Stimulated activated naive B cell treated with anti-CD40 and anti-IgM and Interleukin-4, amounts not matched to agents 10 μg/mL and 1 μg/mL and 100 μg/mL, for 72 hours (primary cell): ENCODE measurements around the gene M1AP.
"Not testable (repeated sequence)": the region's sequence is repeated elsewhere in the genome, so short reads cannot be mapped to it uniquely, and the experiment has no call there.

Experiments used
- ATAC-seq, 2 donors: fragments of 150-1000 bp; cut with Tn5 transposase; replicated peaks; 2 replicates each; pipeline ENCODE4 v1.10.0; 2021; ENCODE audit warnings: moderate library complexity in 1 of 2
- DNase-seq: peaks from one replicate; pipeline ENCODE4 v3.0.0; 2021
- H3K27ac Mint-ChIP-seq: one replicate; pipeline ENCODE4 v1.8.0; 2022; ENCODE audit warnings: mild to moderate bottlenecking, mixed read lengths
- H3K27me3 Mint-ChIP-seq, 2 donors: one replicate each; pipeline ENCODE4 v1.8.0; 2022; ENCODE audit warnings: mixed read lengths in 2 of 2
- H3K36me3 Mint-ChIP-seq, 2 donors: one replicate each; pipeline ENCODE4 v1.8.0; 2022; ENCODE audit warnings: mixed read lengths in 2 of 2, mild to moderate bottlenecking in 1 of 2
- H3K4me1 Mint-ChIP-seq, 2 donors: one replicate each; pipeline ENCODE4 v1.8.0; 2022; ENCODE audit warnings: mixed read lengths in 2 of 2, mild to moderate bottlenecking in 1 of 2
- H3K4me3 Mint-ChIP-seq, 2 donors: one replicate each; pipeline ENCODE4 v1.8.0; 2022; ENCODE audit warnings: mild to moderate bottlenecking in 2 of 2, mixed read lengths in 2 of 2, moderate library complexity in 1 of 2
- H3K9me3 Mint-ChIP-seq, 2 donors: one replicate each; pipeline ENCODE4 v1.8.0; 2022; ENCODE audit warnings: mixed read lengths in 2 of 2, mild to moderate bottlenecking in 1 of 2

The M1AP gene

GRCh38 chr2:74632209-74632938 is 15.8 kb downstream of the M1AP start:
- DNase-seq, result no peak
- no peak overlapping the region for H3K4me3 Mint-ChIP-seq

DNA sequence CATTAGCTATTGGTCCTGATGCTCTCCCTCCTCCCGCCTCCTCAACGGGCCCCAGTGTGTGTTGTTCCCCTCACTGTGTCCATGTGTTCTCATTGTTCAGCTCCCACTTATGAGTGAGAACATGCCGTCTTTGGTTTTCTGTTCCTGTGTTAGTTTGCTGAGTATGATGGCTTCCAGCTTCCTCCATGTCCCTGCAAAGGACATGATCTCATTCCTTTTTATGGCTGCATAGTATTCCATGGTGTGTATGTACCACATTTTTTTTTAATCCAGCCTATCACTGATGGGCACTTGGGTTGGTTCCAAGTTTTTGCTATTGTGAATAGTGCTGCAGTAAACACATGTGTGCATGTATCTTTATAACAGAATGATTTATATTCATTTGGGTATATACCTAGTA is 17.7 kb downstream of the M1AP start:
- not testable (repeated sequence) for H3K36me3 Mint-ChIP-seq, H3K4me1 Mint-ChIP-seq, ATAC-seq, H3K27ac Mint-ChIP-seq, H3K4me3 Mint-ChIP-seq, DNase-seq, H3K9me3 Mint-ChIP-seq
- H3K27me3 Mint-ChIP-seq, result peaks cover 3 to 13% of the 10 kb centered on the region in 2 donors

More at GRCh38 chr2:74632209-74632938, 15.8 kb downstream of the M1AP start:
- no peaks in the 10 kb centered on the region for H3K4me1 Mint-ChIP-seq
- H3K27me3 Mint-ChIP-seq, result peaks cover 13 to 30% of the 10 kb centered on the region in 2 donors
- no peak for ATAC-seq
- H3K27ac Mint-ChIP-seq, result no peak overlapping the region
- H3K36me3 Mint-ChIP-seq, result no peaks in the 10 kb centered on the region
- H3K9me3 Mint-ChIP-seq, result peaks cover 0 to 2% of the 10 kb centered on the region in 2 donors

GRCh38 chr2:74628538-74629105 is 19.5 kb downstream of the M1AP start:
- ATAC-seq (no peak), DNase-seq (no peak)
- Mint-ChIP-seq H3K27me3 (peaks cover 3 to 8% of the 10 kb centered on the region in 2 donors), H3K4me3 (no peak overlapping the region), H3K36me3 (no peaks in the 10 kb centered on the region), H3K27ac (no peak overlapping the region), H3K4me1 (no peaks in the 10 kb centered on the region), H3K9me3 (peaks cover 0 to 2% of the 10 kb centered on the region in 2 donors)

DNA sequence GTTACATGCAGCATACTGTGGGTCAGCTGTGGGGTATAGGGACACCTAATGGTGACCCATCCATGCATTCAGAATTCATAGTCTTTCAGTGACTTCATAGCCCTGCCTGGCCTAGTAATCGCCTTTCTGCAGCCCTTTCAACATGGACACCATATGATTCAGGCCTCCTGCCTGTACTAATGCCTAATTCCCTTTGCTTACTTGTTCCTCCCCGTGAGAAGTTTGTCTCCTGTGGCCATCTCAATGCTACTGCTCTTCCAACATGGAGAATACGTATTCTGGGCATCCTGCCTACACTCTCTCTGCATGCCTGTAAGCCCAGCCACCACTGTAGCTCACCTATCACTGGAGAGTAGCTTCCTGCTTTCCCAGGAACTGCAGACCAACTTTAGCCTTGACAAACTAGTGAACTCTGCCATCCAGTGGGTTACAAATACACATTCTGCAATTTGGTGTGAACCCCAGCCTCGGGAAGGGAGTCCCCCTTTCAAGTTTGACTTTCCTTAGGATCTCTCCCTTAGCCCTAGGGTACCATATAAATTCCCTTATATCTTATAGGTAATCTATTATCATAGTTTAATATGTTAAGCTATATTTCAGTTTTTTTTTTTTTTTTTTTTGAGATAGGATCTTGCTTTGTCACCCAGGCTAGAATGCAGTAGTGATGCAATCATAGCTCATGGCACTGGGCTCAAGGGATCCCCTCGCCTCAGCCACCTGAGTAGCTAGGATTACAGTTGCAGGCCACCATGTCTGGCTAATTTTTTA is 22.3 kb downstream of the M1AP start:
- Mint-ChIP-seq H3K4me1 (no peaks in the 10 kb centered on the region), H3K27me3 (peaks cover 0 to 3% of the 10 kb centered on the region in 2 donors), H3K36me3 (no peaks in the 10 kb centered on the region), H3K27ac (no peak overlapping the region), H3K9me3 (peaks cover 0 to 2% of the 10 kb centered on the region in 2 donors), H3K4me3 (no peak overlapping the region)
- DNase-seq (no peak), ATAC-seq (no peak)

DNA sequence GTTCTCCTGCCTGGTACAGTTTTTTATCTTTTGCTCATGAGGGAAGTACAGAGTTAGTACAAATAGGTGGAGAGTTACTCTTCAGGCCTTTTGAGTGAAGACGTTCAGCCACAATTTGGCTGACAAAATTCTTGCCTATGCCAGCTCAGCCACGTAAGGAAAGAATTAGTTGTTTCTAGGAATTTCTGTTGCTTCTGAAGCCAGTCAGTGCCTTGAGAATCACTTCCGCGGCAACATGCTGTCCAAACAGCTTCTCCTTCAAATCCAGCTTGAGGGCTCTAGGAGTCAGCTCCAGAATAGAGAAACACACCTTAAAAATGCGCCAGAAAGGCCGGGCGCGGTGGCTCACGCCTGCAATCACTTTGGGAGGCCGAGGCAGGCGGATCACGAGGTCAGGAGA is 27.5 kb downstream of the M1AP start:
- Mint-ChIP-seq H3K27me3 (peaks cover 0 to 1% of the 10 kb centered on the region in 2 donors), H3K4me3 (no peak overlapping the region), H3K4me1 (peaks cover 13 to 17% of the 10 kb centered on the region in 2 donors), H3K36me3 (no peaks in the 10 kb centered on the region), H3K27ac (no peak overlapping the region), H3K9me3 (no peaks in the 10 kb centered on the region)
- no peak for ATAC-seq
- DNase-seq, result no peak

DNA sequence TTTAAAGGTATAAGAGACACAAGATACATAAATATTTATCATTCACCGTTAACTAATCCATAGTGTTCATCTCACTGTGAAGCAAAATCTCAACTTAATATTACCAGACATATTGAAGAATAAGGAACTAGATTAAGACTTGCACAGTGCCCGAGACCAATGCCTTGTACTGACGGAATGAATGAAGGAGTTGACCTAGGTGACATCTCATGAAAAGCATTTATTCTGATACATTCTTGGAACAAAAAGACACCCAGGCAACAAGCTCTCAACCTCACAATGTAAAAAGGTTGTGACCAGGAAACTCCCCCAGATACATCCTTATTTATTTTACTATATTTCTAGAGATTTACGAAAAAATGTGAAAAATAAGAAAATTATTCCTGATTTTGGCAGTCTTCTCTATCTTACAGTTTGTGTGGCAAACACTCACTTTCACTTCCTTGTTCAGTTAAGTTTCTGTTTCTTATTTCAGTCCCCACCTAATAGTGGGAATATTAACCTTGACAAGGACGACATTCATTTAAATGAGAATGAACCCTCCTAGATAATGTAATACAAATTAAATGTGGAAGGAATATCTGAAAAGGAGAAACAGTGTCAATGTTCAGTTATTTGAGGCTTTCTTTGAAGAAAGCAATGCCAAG is 28.4 kb downstream of the M1AP start:
- peaks cover 4 to 8% of the 10 kb centered on the region in 2 donors for H3K27me3 Mint-ChIP-seq
- H3K9me3 Mint-ChIP-seq, result no peaks in the 10 kb centered on the region
- ATAC-seq (peak; percentile 54 to 71), DNase-seq (no peak)
- no peak overlapping the region for H3K27ac Mint-ChIP-seq
- H3K4me3 Mint-ChIP-seq, result no peak overlapping the region
- peaks cover 13 to 17% of the 10 kb centered on the region in 2 donors for H3K4me1 Mint-ChIP-seq
- H3K36me3 Mint-ChIP-seq, result no peaks in the 10 kb centered on the region

- Mint-ChIP-seq H3K4me3 (no peak overlapping the region), H3K27ac (no peak overlapping the region), H3K9me3 (no peaks in the 10 kb centered on the region), H3K36me3 (no peaks in the 10 kb centered on the region), H3K27me3 (peaks cover 12 to 20% of the 10 kb centered on the region in 2 donors), H3K4me1 (peaks cover 13 to 17% of the 10 kb centered on the region in 2 donors)
- no peak for ATAC-seq
- no peak for DNase-seq
Observed at GRCh38 chr2:74618410-74619083, 29.6 kb downstream of the M1AP start.

- Mint-ChIP-seq H3K9me3 (no peaks in the 10 kb centered on the region), H3K27ac (no peak overlapping the region), H3K27me3 (peaks cover 21 to 31% of the 10 kb centered on the region in 2 donors), H3K4me1 (peaks cover 13 to 17% of the 10 kb centered on the region in 2 donors), H3K4me3 (no peak overlapping the region), H3K36me3 (no peaks in the 10 kb centered on the region)
- no peak for DNase-seq
- ATAC-seq, result no peak
Observed at GRCh38 chr2:74617122-74617521, 31.0 kb downstream of the M1AP start.

- no peak for ATAC-seq
- Mint-ChIP-seq H3K27ac (no peak overlapping the region), H3K4me1 (no peaks in the 10 kb centered on the region), H3K27me3 (peaks cover 27 to 35% of the 10 kb centered on the region in 2 donors), H3K36me3 (no peaks in the 10 kb centered on the region), H3K4me3 (no peak overlapping the region), H3K9me3 (peaks cover 0 to 2% of the 10 kb centered on the region in 2 donors)
- no peak for DNase-seq
Observed at GRCh38 chr2:74606927-74607326, 41.2 kb downstream of the M1AP start.

DNA sequence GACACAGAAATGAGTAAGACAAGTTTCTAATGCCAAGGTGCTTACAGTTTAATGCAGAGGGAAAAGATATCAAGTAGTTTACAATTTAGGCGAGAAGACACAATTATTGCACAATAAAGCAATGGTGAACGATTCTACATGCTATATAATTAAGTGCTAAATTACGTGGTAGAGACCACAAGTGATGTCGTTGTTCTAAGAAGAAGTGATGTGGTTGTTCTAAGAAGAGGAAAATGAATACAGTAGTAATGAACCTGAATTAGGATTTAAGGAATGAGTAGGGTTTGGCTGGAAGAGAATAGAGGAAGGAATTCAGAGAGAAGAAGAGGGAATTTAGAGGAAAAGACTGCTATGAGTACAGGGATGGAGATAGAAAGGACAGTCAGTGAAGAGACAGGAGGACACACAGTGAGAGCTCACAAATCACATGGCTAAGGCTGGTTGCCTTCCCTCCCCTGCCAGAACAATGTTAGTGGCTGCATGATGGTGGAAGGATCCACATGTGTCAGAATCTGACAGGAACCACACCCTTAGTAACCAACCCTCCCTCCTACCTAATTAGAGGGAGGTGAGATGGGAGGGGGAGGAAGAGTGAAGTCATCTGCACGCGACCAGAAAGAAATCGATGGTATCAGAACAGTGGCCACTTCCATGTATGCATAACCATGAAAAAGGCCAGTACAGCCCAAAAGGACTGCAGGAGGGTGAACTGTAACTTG is 44.7 kb downstream of the M1AP start:
- H3K27ac Mint-ChIP-seq, result no peak overlapping the region
- no peaks in the 10 kb centered on the region for H3K9me3 Mint-ChIP-seq
- H3K4me3 Mint-ChIP-seq, result no peak overlapping the region
- no peak for ATAC-seq
- no peaks in the 10 kb centered on the region for H3K36me3 Mint-ChIP-seq
- no peak for DNase-seq
- H3K27me3 Mint-ChIP-seq, result peaks cover 10 to 17% of the 10 kb centered on the region in 2 donors
- H3K4me1 Mint-ChIP-seq, result peaks cover 0 to 6% of the 10 kb centered on the region in 2 donors

DNA sequence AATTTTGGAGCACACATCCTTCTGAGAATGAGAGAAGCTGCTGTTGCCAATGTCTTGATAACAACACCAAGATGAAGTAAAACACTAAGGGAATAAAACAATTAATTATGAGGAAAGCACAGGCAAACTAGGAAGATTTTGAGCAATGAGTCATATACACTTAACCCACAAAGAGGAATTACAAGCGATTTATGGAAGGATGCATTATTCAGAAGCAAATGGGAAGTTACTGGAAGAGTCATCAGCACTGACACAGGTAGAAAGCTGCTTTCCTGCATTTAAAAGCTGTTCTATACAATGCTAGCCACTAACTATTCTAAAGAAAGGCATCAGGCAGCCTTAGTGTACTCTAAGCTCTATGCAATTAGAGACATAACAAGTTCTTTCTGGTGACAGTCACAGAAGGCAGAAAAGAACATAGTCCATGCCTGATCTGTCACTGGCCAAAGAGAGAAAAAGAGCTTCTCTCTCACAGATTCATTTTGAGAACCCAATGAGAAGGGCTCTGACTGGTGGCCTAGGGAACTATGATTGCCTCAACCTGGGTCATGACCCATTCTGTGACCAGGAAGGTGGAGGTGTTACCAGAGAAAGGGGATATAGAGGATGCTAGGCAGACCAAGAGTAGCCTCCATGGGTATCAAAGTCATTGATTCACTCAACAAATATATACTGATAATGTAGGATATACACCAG is 45.4 kb downstream of the M1AP start:
- H3K36me3 Mint-ChIP-seq, result no peaks in the 10 kb centered on the region
- DNase-seq (no peak), ATAC-seq (no peak)
- H3K4me1 Mint-ChIP-seq, result peaks cover 0 to 6% of the 10 kb centered on the region in 2 donors
- H3K27ac Mint-ChIP-seq, result no peak overlapping the region
- no peak overlapping the region for H3K4me3 Mint-ChIP-seq
- H3K27me3 Mint-ChIP-seq, result peaks cover 10 to 17% of the 10 kb centered on the region in 2 donors
- H3K9me3 Mint-ChIP-seq, result no peaks in the 10 kb centered on the region

DNA sequence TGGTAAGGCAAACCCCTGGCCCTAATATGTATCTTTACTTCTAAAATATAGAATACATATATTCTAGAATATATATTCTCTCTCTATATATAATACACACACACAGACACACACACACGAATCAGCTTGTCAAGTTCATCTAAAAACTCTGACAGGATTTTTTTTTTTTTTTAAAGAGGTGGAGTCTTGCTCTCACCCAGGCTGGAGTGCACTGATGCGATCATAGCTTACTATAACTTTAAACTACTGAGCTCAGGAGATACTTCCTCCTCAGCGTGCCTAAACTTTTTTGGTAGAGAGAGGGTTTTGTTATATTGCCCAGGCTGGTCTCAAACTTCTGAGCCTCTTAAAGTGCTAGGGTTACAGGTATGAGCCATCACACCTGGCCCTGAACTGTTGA is 48.5 kb downstream of the M1AP start:
- ATAC-seq, result peak; percentile 42 to 50
- Mint-ChIP-seq H3K36me3 (no peaks in the 10 kb centered on the region), H3K27ac (no peak overlapping the region)

DNA sequence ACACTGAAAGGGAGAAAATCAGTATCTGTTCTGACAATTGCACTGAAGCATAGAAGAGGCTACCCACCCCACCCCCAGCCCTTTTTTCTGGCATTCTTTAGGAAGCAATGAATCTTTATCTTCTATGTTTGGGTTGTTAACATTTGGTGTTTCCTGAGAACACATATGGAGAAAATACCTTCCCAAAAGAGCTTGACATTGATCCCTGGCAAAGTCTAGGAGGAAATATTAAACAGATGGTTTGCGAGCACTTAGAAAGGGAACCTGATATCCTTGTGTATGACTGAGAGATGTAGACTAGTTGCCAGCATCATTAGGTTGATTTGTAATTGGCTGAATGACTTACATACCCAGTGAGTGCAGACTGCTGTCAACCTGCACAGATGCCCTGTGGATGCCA is 50.7 kb downstream of the M1AP start:
- Mint-ChIP-seq H3K36me3 (no peaks in the 10 kb centered on the region), H3K27me3 (peaks cover 25 to 30% of the 10 kb centered on the region in 2 donors), H3K9me3 (no peaks in the 10 kb centered on the region), H3K27ac (no peak overlapping the region), H3K4me1 (peaks cover 0 to 6% of the 10 kb centered on the region in 2 donors), H3K4me3 (no peak overlapping the region)
- ATAC-seq (no peak), DNase-seq (no peak)

More for the DNA sequence above, 48.5 kb downstream of the M1AP start:
- Mint-ChIP-seq H3K4me3 (no peak overlapping the region), H3K27me3 (peaks cover 20 to 23% of the 10 kb centered on the region in 2 donors), H3K4me1 (peaks cover 0 to 6% of the 10 kb centered on the region in 2 donors), H3K9me3 (no peaks in the 10 kb centered on the region)
- DNase-seq, result no peak
